Measurements from ENCODE around the gene PNPO.

The PNPO gene

GRCh38 chr17:47957591-47958490 lies 16.5 kb downstream of the PNPO start, which contains the start of gene PRR15L:
Gene PRR15L (minus strand): TSS chr17:47957883. CDS start chr17:47953234, 4,649 bp downstream.
- no peak for DNase-seq (ENCODE audit: extremely low read depth, insufficient read length)
- H3K4me3 ChIP-seq (replicated peaks; ENCODE audit: low read depth, low read length): no peak within 1 kb of the TSS

GRCh38 chr17:47959825-47960655 lies 18.7 kb downstream of the PNPO start:
- TF ChIP-seq CTCF (IDR thresholded peaks at IDR 0.05; ENCODE audit: insufficient read depth, low read length, poor library complexity, severe bottlenecking): no peak
- no peak overlapping the region for H3K4me3 ChIP-seq (replicated peaks; ENCODE audit: low read depth, low read length)
- DNase-seq (ENCODE audit: extremely low read depth, insufficient read length): no peak

More at GRCh38 chr17:47957591-47958490, 16.5 kb downstream of the PNPO start, which contains the start of gene PRR15L:
- no peak for TF ChIP-seq CTCF (IDR thresholded peaks at IDR 0.05; ENCODE audit: insufficient read depth, low read length, poor library complexity, severe bottlenecking)
- no peaks in the 10 kb centered on the region for H3K27me3 ChIP-seq (replicated peaks; ENCODE audit: control insufficient read depth, insufficient read depth, low read length)
- peaks cover 1% of the 10 kb centered on the region for H3K36me3 ChIP-seq (ENCODE audit: control insufficient read depth, insufficient read depth, low read length)

GRCh38 chr17:47961406-47961805 lies 20.0 kb downstream of the PNPO start:
- Histone ChIP-seq H3K27me3 (replicated peaks; ENCODE audit: control insufficient read depth, insufficient read depth, low read length) (no peaks in the 10 kb centered on the region), H3K36me3 (ENCODE audit: control insufficient read depth, insufficient read depth, low read length) (no peaks in the 10 kb centered on the region), H3K4me3 (replicated peaks; ENCODE audit: low read depth, low read length) (no peak overlapping the region)
- no peak for DNase-seq (ENCODE audit: extremely low read depth, insufficient read length)
- TF ChIP-seq CTCF (IDR thresholded peaks at IDR 0.05; ENCODE audit: insufficient read depth, low read length, poor library complexity, severe bottlenecking): no peak

More at GRCh38 chr17:47959825-47960655, 18.7 kb downstream of the PNPO start:
- Histone ChIP-seq H3K36me3 (ENCODE audit: control insufficient read depth, insufficient read depth, low read length) (no peaks in the 10 kb centered on the region), H3K27me3 (replicated peaks; ENCODE audit: control insufficient read depth, insufficient read depth, low read length) (no peaks in the 10 kb centered on the region)

- H3K27me3 ChIP-seq (replicated peaks; ENCODE audit: control insufficient read depth, insufficient read depth, low read length): no peaks in the 10 kb centered on the region
- H3K36me3 ChIP-seq (ENCODE audit: control insufficient read depth, insufficient read depth, low read length): no peaks in the 10 kb centered on the region
- no peak for DNase-seq (ENCODE audit: extremely low read depth, insufficient read length)
- TF ChIP-seq CTCF (IDR thresholded peaks at IDR 0.05; ENCODE audit: insufficient read depth, low read length, poor library complexity, severe bottlenecking): no peak
- no peak overlapping the region for H3K4me3 ChIP-seq (replicated peaks; ENCODE audit: low read depth, low read length)
These were observed 21.5 kb downstream of the PNPO start for GRCh38 chr17:47962901-47963300.

- Histone ChIP-seq H3K36me3 (ENCODE audit: control insufficient read depth, insufficient read depth, low read length) (no peaks in the 10 kb centered on the region), H3K4me3 (replicated peaks; ENCODE audit: low read depth, low read length) (no peak overlapping the region), H3K27me3 (replicated peaks; ENCODE audit: control insufficient read depth, insufficient read depth, low read length) (no peaks in the 10 kb centered on the region)
- no peak for TF ChIP-seq CTCF (IDR thresholded peaks at IDR 0.05; ENCODE audit: insufficient read depth, low read length, poor library complexity, severe bottlenecking)
- DNase-seq (ENCODE audit: extremely low read depth, insufficient read length): no peak
These were observed 23.5 kb downstream of the PNPO start for GRCh38 chr17:47964856-47965255.

Data from GM06990 (cell line).